Fibroblast of villous mesenchyme (primary cell): Measurements from ENCODE around the gene ALKBH5. TPM values are rescaled to one million over a fixed set of nuclear protein-coding genes. Genes with fewer than 3 reads are reported as not detected.

Source experiments
- DNase-seq: peaks from one replicate; pipeline ENCODE4 v3.0.0-alpha.2; 2010; ENCODE audit warnings: low read depth
- H3K4me3 ChIP-seq: 2 replicates; pipeline ENCODE4 v1.5.1; 2011; ENCODE audit warnings: low read depth, mild to moderate bottlenecking, low read length
- total RNA-seq: library from RNA; depleted of rRNA; stranded (reverse); fragments of >200 nt; gene quantifications from 2 replicates; pipeline ENCODE4 v1.2.3, GENCODE V29; 2012
- TF ChIP-seq, protein P1 (sequence below): IDR thresholded peaks from 2 replicates; pipeline ENCODE4 v1.5.1; 2012; ENCODE audit warnings: low read depth, mild to moderate bottlenecking, low read length; ENCODE audit not compliant: insufficient read depth

The ALKBH5 gene
- total RNA-seq, 1 donor = 144 TPM

- no peak overlapping the region for H3K4me3 ChIP-seq
- no peak for DNase-seq
- TF ChIP-seq, protein P1, sequence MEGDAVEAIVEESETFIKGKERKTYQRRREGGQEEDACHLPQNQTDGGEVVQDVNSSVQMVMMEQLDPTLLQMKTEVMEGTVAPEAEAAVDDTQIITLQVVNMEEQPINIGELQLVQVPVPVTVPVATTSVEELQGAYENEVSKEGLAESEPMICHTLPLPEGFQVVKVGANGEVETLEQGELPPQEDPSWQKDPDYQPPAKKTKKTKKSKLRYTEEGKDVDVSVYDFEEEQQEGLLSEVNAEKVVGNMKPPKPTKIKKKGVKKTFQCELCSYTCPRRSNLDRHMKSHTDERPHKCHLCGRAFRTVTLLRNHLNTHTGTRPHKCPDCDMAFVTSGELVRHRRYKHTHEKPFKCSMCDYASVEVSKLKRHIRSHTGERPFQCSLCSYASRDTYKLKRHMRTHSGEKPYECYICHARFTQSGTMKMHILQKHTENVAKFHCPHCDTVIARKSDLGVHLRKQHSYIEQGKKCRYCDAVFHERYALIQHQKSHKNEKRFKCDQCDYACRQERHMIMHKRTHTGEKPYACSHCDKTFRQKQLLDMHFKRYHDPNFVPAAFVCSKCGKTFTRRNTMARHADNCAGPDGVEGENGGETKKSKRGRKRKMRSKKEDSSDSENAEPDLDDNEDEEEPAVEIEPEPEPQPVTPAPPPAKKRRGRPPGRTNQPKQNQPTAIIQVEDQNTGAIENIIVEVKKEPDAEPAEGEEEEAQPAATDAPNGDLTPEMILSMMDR = no peak
These were observed 37.8 kb upstream of the ALKBH5 start for GRCh38 chr17:18145811-18146210.

GRCh38 chr17:18146259-18146658 is 37.4 kb upstream of the ALKBH5 start:
- no peak overlapping the region for H3K4me3 ChIP-seq
- DNase-seq = no peak
- TF ChIP-seq, protein P1 = no peak

DNA sequence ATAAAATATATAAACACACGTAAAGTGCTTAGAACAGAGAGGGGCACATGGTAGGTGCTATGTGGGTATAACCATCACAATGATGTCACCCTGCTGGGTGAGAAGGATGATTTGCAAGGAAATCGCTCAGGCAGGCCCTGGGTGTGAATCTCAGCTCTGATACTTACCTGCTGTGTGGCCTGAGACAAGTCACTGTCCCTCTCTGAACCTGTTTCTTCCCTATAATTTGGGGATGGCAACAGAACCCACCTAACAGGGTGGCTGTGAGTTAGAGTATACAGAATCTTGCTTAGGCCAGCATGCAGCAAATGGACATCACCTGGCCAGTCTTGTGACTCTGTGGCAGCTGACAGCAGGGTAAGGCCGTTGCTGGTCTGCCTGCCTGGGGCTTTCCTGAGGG is 36.6 kb upstream of the ALKBH5 start:
- no peak overlapping the region for H3K4me3 ChIP-seq
- TF ChIP-seq, protein P1 = no peak
- no peak for DNase-seq

DNA sequence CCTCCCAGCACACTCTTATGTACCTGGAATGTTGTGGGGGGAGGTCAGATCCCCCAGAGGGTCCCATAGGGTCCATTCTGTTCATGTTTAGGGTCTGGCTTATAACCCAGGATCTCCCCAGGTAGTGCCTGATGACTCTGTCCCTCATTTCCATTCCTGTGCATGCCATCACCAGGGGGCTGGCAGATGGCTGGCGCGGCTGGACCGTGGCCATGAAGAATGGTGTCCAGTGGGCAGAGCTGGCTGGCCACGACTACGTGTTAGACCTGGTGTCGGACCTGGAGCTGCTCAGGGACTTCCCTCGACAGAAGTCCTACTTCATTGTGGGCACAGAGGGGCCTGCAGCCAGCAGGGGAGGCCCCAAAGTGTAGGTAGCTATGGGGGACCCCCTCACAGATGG is 35.0 kb upstream of the ALKBH5 start:
- H3K4me3 ChIP-seq = no peak overlapping the region
- no peak for DNase-seq
- TF ChIP-seq, protein P1 = no peak

DNA sequence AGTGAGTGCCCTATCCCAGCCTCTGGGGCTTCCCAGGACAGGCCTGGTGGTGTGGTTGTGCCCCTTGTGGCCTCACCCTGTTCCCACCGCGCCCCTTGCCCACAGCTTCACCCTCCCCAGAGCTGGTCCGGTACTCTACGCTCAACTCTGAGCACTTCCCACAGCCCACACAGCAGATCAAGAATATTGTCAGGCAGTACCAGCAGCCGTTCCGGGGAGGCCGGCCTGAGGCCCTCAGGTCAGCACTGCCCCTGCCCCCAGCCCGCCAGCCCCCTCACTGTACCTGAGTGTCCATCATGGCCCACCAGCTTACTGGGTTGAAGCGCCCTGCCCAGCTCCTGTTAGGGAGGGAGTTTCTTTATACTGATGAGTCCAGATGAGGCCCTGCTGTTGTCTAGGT is 32.3 kb upstream of the ALKBH5 start:
- no peak for DNase-seq
- H3K4me3 ChIP-seq = no peak overlapping the region
- TF ChIP-seq, protein P1 = no peak

DNA sequence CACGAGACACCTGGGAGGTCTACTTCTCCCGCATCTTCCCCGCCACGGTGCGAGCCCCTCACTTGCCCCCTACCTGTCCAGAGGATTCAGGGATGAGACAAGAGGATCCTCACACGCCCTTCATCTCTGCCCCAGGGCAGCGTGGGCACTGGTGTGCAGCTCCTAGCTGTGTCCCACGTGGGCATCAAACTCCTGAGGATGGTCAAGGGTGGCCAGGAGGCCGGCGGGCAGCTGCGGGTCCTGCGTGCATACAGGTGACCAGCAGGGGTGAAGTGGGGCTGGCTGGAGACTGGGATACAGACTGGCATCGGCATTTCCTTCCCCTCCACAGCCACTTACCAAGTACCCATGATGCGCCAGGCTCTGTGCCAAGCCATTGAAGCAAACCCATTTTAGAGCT is 28.4 kb upstream of the ALKBH5 start:
- TF ChIP-seq, protein P1 = no peak
- no peak overlapping the region for H3K4me3 ChIP-seq
- no peak for DNase-seq

DNA sequence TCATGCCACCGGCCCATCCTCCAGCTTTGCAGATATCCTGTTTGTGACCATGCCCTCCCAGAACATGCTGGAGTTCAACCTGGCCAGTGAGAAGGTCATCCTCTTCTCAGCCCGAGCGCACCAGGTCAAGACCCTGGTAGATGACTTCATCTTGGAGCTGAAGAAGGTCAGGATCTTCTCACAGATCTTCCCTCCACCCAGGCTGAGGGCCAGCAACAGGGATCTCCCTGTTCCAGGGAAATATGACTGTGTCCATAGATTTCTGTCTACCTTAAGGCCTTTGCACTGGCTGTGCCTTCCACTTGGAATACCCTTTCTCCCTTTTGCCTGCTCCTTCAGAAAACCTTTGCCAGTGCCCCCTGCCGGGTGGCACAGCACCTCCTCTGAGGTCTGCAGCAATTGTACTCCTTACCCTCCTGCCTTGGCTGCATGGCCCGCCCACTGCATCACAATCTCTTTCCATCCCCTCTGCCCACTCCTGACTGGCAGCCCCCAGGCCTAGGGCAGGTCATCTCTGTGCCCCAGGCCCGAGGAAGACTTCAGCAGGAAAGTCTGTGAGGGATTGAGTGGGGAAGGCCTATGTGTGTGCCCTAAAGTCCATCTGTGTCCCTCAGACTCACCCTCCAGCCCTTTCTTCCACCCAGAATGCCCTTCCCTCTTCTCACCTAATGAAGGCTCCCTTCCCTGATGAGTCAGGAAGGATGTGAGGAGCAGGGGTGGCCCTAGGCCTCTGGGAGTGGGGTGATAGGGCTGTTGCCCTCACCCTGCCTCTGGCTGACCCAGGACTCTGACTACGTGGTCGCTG is 27.3 kb upstream of the ALKBH5 start:
- DNase-seq = no peak
- TF ChIP-seq, protein P1 = no peak
- H3K4me3 ChIP-seq = no peak overlapping the region
